A172 (cell line): ENCODE data around the gene SLC27A5. TPM values are rescaled to one million over a fixed set of nuclear protein-coding genes. Genes with fewer than 3 reads are reported as not detected.
"Not testable (repeated sequence)": the region's sequence is repeated elsewhere in the genome, so short reads cannot be mapped to it uniquely, and the experiment has no call there.

Source experiments
- DNase-seq: peaks from one replicate; pipeline ENCODE4 v3.0.0-alpha.2; 2015; ENCODE audit warnings: low spot score
- total RNA-seq: library from RNA; depleted of rRNA; stranded (reverse); fragments of >200 nt; shearing (Covaris generic); gene quantifications from 2 replicates; pipeline ENCODE4 v1.2.3, GENCODE V29; 2014

Gene SLC27A5
- total RNA-seq, 1 experiment from 2014 or later, result 6.6 TPM

DNA sequence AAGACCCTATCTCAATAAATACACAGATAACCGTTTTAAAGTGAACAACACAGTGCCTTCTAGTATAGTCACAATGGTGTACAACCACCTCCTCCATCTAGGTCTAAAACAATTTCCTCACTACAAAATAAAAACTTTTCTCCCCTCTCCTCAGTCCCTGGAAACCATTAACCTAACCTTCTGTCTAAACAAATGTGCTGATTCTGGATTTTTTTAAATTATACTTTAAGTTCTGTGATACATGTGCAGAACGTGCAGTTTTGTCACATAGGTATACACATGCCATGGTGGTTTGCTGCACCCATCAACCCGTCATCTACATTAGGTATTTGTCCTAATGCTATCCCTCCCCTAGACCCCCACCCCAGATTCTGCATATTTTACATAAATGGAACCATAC, 17.6 kb upstream of the SLC27A5 start:
- no peak for DNase-seq

- DNase-seq, result no peak
Observed at GRCh38 chr19:58522709-58523108, 10.9 kb upstream of the SLC27A5 start.

- no peak for DNase-seq
Observed at GRCh38 chr19:58521651-58522050, 9.9 kb upstream of the SLC27A5 start.

DNA sequence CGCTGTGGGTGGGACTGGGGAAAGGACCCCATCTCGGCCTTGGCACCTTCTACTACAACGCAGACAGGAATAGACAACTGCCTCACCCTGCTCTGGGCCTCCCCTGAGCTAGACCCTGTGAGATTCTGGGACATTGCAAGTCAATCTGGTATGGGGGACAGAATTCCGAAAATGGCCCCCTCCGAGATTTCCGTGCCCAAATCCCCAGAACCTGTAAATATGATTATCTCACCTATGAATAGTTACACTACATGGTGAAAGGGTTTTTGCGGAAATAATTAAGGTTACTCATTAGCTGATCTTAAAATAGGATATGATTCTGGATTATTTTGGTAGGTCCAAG, 8.4 kb upstream of the SLC27A5 start:
- DNase-seq, result no peak

DNA sequence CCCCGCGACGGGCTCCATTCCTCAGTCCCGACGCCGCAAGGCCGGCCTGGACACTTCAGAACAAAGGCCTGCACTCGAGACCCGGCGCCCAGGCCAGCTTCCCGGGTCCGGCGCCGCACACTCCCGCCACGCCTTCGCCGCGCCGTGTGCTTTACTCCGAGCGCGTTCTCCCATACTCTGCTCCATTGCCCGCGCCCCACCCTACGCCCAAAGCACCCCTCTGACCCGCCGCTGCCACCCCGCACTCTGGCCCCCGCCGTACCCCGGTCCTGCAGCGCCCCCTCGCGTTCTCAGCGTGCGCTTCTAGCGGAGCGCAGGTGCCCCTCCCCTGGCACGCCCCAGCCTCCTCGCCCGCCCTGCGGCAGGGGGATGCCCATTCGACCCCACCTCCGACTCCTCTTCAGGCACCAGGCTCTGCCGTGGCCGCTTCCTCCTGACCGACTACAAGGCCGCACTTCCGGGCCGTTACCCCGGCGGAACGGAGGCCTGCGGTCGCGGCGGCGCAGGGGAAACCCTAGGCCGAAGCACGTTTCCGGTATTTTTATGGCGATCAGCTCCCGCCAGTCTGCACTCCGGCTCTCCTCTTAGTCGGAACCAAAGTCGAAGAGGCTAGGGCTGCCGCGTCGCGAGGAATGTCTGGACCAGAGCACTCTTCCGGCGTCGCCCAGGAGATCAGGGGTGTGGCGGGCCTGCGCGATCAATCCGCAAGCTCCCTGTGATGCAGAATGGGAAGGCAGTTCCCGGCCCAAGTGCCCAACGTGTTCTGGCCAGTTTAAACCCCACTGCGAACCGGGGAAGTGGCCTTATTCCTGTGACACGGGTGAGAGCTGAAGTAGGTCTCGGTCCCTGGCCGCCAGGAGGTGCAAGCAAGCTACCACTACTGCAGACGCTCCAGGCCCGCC, 7.8 kb upstream of the SLC27A5 start, which contains the start of gene ZBTB45:
Gene ZBTB45 (minus strand): TSS at position 456 of the 902 bp plus-strand sequence. CDS start 2,137 bp downstream, outside the sequence.
- DNase-seq, result peak; percentile 98

- DNase-seq, result peak; percentile 77
Observed at GRCh38 chr19:58519087-58519354, 7.2 kb upstream of the SLC27A5 start.

DNA sequence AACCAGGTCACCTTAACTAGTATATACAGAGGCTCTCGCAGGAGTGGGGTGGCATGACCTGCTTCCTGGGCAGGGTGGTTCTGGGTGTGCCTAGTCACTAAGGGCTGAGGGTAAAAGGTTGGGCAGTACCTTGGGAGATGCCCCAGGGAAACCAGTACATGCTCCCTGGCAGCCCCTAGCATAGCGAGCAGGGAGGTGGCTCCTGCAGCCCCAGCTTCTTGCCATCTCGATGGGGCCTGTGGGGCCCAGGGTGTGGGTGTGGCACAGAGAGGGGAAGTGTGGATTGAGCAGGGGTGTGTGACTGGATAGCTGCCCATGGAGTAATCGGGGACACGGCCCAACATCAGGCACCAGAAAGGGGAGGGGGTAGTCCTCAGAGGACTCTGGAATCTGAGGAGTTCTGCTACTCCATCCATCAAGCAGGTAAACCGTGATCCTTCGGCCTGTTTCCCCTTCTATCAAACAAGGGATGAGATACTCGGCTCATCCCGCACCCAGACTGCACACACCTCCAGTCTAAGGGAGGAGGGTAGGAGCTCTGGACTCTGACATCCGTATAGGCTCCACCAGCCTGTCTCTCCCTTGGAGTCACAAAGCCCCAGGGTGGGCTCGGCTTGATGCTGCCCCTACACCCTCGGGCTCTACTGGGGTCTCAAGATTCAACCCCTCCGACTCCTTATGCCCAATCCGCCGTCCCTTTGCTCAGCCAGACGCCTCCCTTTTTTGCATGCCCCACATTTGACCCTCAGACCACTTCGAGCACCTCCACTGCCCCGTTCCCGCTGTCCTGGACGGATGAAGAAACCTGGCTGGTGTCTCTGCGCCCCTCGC, 6.7 kb upstream of the SLC27A5 start:
- DNase-seq, result peak; percentile 12

DNA sequence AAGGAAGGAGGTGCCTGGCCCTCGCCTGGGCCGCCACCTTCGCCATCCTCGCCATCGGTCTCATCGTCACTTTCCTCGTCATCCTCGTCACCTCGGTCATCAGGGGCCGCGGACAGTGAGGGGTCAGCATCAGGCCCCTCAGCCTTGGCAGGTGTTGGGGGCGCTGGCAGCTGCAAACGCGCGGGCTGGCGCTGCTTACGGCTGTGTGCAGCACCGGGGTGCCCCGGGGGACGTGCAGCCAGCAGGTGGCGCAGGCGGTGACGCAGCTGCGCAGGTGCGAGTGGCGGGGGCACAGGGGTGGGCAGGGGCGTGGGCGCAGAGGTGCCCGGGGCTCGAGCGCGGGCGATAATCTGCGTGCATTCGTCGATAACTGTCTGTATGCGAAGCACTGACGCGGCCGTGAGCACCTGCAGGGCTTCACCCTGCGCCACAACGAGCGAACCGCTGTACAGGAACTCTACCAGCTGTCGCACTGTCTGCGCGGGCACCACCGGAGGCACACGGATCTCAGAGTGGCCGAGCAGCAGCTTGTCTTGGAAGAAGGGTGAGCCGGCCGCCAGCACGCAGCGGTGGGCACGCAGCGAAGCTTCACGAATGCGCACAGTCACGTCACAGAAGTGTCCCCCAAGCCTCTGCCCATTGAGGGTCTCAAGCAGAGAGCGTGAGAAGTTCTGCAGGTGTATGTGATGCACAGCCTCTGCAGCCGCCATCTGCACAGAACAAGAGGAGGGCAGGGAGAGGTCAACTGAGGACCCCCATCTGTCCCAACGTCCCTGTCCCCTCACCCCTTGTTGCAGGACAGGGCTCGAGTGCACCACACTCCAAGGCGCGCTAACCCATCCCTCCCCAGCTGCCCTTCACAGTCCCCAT, 5.4 kb upstream of the SLC27A5 start:
- no peak for DNase-seq

GRCh38 chr19:58516246-58516836, 4.5 kb upstream of the SLC27A5 start:
- DNase-seq, result no peak

- DNase-seq, result no peak
Observed at GRCh38 chr19:58515259-58515658, 3.5 kb upstream of the SLC27A5 start.

DNA sequence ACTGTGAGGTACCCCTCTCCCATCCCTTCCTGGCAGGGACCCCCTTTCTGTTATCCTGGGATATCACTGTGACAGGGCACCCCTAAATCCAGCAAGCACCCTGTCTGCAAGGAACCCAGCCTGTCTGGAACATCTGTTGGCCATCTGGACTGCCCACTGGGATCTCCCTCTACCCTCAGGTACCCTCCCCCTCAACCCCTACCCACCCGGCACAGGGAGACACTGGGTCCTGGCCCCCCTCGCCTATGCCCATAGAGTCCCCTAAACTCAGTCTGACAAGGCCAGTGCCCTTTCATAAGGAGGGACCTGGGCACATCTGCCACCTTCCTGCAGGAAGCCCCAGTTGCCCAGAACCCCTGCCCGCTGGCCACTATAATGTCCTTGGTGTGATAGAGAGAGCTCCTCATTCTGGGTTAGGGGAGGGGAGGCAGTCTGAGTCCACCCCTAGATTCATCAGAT, 2.8 kb upstream of the SLC27A5 start:
- no peak for DNase-seq

DNA sequence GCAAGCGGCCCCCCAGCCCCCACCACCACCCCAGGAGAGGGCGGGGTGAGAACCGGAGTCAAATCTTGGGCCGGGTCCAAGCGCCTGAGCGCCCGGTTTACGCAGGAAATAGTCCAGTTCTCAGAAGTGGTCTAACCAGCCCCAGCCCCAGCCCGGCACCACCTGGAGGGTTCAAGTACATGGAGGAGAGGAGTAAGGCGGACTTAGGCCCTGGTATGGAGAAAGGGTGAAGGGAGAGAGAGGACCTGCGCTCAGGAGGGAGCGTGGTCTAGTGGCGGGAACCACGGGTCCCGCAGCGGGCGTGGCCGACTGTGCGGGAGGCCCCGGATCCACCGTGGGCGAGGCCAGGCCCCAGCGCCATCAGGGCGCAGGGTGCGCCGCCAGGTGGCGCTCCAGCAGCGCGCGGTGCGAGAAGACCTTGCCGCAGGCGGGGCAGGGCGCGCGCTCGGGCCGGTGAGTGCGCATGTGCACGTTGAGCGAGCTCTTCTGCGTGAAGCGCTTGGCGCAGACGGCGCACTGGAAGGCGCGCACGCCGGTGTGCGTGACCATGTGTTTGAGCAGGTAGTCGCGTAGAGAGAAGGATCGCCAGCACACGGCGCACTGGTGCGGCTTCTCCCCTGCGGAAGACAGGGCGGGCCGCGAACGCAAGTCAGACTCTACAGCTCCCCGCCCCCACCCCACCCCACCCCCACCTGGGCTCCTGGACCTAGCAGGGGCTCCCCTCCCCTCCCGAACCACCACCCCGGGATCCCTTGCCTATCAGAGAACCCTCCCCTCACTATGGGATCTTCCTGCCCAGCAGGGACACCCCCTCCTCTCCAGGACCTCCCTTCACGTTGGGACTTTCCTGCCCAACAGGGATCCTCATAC, 2.1 kb upstream of the SLC27A5 start:
- no peak for DNase-seq

GRCh38 chr19:58513213-58513693, 1.5 kb upstream of the SLC27A5 start:
- DNase-seq, result no peak

GRCh38 chr19:58510084-58510862, 1.5 kb downstream of the SLC27A5 start:
- no peak for DNase-seq

DNA sequence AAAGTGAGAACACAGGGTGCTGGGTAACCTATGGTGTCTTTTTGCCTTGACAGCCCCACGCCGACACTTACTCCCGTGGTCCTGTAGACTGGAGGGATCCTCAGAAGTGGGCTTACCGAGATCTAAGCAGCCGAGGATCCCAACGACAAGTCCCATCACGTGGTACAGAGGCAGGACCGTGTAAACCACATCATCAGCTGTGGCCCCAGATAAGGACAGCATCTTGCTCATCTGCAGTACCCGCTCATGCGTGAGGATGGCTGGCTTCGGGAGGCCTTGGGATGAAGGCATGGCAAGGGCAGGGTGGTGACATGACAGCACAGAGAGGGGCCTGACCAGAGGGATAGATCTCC, 2.1 kb downstream of the SLC27A5 start:
- DNase-seq, result no peak

DNA sequence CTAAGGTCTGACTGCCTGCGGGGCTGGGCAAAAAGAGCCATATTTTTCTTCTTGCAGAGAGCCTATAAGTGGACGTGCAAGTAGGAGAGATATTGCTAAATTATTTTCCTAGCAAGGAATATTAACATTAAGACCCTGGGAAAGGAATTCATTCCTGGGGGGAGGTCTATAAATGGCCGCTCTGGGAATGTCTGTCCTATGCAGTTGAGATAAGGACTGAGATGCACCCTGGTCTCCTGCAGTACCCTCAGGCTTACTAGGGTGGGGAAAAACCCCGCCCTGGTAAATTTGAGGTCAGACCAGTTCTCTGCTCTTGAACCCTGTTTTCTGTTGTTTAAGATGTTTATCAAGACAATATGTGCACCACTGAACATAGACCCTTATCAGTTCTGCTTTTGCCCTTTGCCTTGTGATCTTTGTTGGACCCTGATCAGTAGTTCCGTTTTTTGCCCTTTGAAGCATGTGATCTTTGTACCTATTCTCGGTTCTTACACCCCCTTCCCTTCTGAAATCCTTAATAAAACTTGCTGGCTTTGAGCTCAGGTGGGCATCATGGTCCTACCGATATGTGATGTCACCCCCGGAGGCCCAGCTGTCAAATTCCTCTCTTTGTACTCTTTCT, 4.1 kb downstream of the SLC27A5 start:
- DNase-seq, result not testable (repeated sequence)

DNA sequence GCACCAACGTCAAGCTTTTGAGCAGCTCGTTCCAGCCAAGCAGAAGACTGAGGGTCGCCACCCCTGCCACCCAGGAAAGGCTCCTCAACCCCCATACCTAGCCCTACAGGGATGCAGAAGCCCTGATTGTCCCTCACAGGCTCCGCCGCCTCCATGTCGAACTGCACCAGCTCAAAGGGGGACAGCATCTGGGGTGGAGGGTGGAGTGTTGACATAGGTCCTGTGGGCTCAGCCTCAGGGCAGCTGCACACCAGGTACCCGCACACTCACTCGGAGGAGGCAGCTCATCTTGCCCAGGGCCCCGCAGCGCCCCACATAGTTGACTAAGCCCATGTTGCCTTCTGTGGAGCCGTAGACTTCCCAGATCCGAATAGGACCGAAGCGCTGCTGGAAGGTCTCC, 11.6 kb downstream of the SLC27A5 start:
- DNase-seq, result no peak

DNA sequence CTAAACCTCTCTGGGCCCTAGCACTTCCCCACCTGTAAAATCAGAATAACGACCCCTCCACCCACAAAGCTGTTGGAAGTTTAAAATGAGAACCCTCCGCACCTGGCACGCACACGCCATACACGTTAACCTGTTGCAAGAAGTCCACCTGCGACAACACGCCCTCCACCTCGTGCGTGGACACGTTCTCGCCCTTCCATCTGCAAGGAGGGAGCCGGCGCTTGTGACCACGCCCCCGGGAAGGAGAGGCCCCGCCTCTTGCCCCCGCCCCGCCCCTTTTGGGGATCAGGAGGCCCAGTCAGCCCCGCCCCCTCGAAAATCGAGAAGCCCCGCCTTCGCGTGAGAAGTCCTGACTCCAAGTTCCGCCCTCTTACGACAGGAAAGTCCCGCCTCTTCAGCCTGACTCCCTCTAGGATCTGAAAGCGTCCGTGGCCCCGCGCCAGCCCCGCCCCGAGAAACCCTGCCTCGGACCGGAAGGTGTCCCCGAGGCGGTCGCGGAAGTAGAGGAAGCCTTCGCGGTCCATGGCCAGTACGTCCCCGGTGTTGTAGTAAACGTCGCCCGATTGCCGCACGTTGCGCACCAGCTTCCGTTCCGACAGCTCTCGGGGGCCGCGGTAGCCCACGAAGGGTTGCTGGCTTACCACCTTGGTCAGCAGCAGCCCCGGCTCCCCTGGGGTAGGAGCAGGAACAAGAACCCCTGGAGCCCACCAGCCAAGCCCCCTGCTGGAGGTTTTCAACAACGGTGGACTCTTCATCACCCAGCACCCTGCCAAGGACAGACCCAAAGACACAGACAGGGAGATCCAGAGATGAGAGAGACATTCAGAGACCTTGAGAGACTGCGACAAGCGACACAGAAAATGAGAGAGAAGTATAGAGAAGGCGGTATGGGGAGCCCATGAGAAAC, 12.5 kb downstream of the SLC27A5 start:
- DNase-seq, result peak; percentile 88
